SU-DHL-6 (cell line): Measurements from ENCODE around the gene F8.

ENCODE experiments used
- CTCF ChIP-seq: fragments of 200-600 bp; sonication (generic); IDR thresholded peaks from one replicate; pipeline ENCODE4 v1.5.1; 2017; ENCODE audit warnings: antibody characterized with exemption, mild to moderate bottlenecking, low read length, moderate library complexity; ENCODE audit not compliant: insufficient read depth, poor library complexity, severe bottlenecking
- EZH2phosphoT487 ChIP-seq: fragments of 200-600 bp; sonication (generic), shearing (Covaris generic); conservative IDR thresholded peaks from 2 replicates; pipeline ENCODE4 v1.6.1; 2018; ENCODE audit warnings: mild to moderate bottlenecking, antibody characterized with exemption, low read length, moderate library complexity, mixed read lengths

- TF ChIP-seq CTCF (no peak), EZH2phosphoT487 (no peak)
Observed at GRCh38 chrX:154850957-154851611, 171.4 kb downstream of the F8 start.
